HepG2 (cell line): ENCODE results near the gene PRCP. TPM values are rescaled to one million over a fixed set of nuclear protein-coding genes. Genes with fewer than 3 reads are reported as not detected.

Source experiments
- ATAC-seq: fragments of 200-7000 bp; cut with Tn5 transposase; 3 replicates; pipeline ENCODE4 v1.9.1; 2020; ENCODE audit warnings: mild to moderate bottlenecking, moderate library complexity
- BruUV-seq: library from RNA; stranded (reverse); fragments of 400-500 nt; replicated peaks from 2 replicates; lab custom pipeline; 2021; lab: Mats Ljungman, UMichigan
- CTCF ChIA-PET: fragments of 300-600 bp; formaldehyde crosslinking; extraction: SDS; loops from one replicate; lab custom pipeline; 2021; ENCODE audit warnings: low total read pairs, inconsistent platforms, low intra/inter-chr PET ratio; lab: Yijun Ruan, JAX
- POLR2A ChIA-PET: fragments of 350-600 bp; sonication (Branson Sonifier 250); formaldehyde crosslinking; loops from one replicate; lab custom pipeline; 2020; ENCODE audit warnings: antibody characterized with exemption, inconsistent platforms; lab: Yijun Ruan, JAX
- DNase-seq: peaks from one replicate; pipeline ENCODE4 v3.0.0-alpha.2; 2015; ENCODE audit warnings: low spot score
- FAIRE-seq: peaks from 3 replicates; lab custom pipeline; 2011; peaks lifted over from hg19 to GRCh38; lab: Jason Lieb, UNC
- H2AFZ ChIP-seq: one replicate; pipeline ENCODE4 v1.6.1; 2011; ENCODE audit warnings: low read length, inconsistent platforms
- H3K27ac ChIP-seq: fragments of 300-600 bp; 3 replicates; pipeline ENCODE4 v1.8.0; 2011; ENCODE audit warnings: mixed run types, mild to moderate bottlenecking, mixed read lengths, low read length, inconsistent platforms; ENCODE audit not compliant: insufficient read depth; ENCODE audit errors: extremely low read length
- H3K27me3 ChIP-seq, 2 experiments: fragments of 200-600 bp in 1 of 2; 2 replicates in 1 of 2; 3 replicates in 1 of 2; pipeline versions ENCODE4 v1.6.0 to v1.8.0; 2011; ENCODE audit warnings: low read length in 2 of 2, mild to moderate bottlenecking in 2 of 2, moderate library complexity in 2 of 2, inconsistent platforms in 1 of 2; ENCODE audit not compliant: insufficient read depth in 2 of 2, control insufficient read depth in 1 of 2
- H3K36me3 ChIP-seq, 2 experiments: fragments of 200-600 bp in 1 of 2; replicated peaks in 1 of 2; 2 replicates in 1 of 2; 3 replicates in 1 of 2; pipeline versions ENCODE4 v1.5.1 to v1.8.0; 2011; ENCODE audit warnings: low read length in 2 of 2, inconsistent platforms in 1 of 2; ENCODE audit not compliant: insufficient read depth in 2 of 2, control insufficient read depth in 1 of 2
- H3K4me1 ChIP-seq: 2 replicates; pipeline ENCODE4 v1.5.1; 2012; ENCODE audit warnings: low read length, inconsistent platforms; ENCODE audit not compliant: insufficient read depth
- H3K4me2 ChIP-seq: 2 replicates; pipeline ENCODE4 v1.6.0; 2011; ENCODE audit warnings: low read depth, low read length, inconsistent platforms
- H3K4me3 ChIP-seq, 3 experiments: fragments of 200-600 bp in 1 of 3; sonication (generic), shearing (Covaris generic) in 1 of 3; replicated peaks in 1 of 3; 2 replicates each; pipeline ENCODE4 v1.5.1; 2011 to 2016; ENCODE audit warnings: low read length in 3 of 3, inconsistent platforms in 2 of 3, low read depth in 2 of 3, mild to moderate bottlenecking in 2 of 3, control low read depth in 1 of 3, mixed read lengths in 1 of 3; ENCODE audit not compliant: insufficient read depth in 1 of 3
- H3K79me2 ChIP-seq: one replicate; pipeline ENCODE4 v1.6.1; 2011; ENCODE audit warnings: low read length, inconsistent platforms; ENCODE audit not compliant: insufficient read depth
- H3K9ac ChIP-seq: 2 replicates; pipeline ENCODE4 v1.6.0; 2011; ENCODE audit warnings: mild to moderate bottlenecking, low read depth, low read length, inconsistent platforms; ENCODE audit not compliant: insufficient read depth
- H3K9me3 ChIP-seq: 2 replicates; pipeline ENCODE4 v1.5.1; 2012; ENCODE audit warnings: mild to moderate bottlenecking, low read length
- H4K20me1 ChIP-seq: 2 replicates; pipeline ENCODE4 v1.6.0; 2011; ENCODE audit warnings: inconsistent platforms, mild to moderate bottlenecking, low read length, moderate library complexity; ENCODE audit not compliant: insufficient read depth
- CTCF ChIP-seq: sonication (generic); formaldehyde crosslinking; IDR thresholded peaks from 2 replicates; pipeline ENCODE4 v1.5.0; 2020; ENCODE audit warnings: mild to moderate bottlenecking, missing genetic modification reagents, moderate library complexity
- HIVEP1 ChIP-seq: sonication (generic); formaldehyde crosslinking; IDR thresholded peaks from 2 replicates; pipeline ENCODE4 v1.4.0; 2020; ENCODE audit warnings: mild to moderate bottlenecking, missing genetic modification reagents
- MAFG ChIP-seq: sonication (generic); formaldehyde crosslinking; IDR thresholded peaks from 2 replicates; pipeline ENCODE4 v1.5.1; 2020; ENCODE audit warnings: mild to moderate bottlenecking, missing genetic modification reagents
- RAD21 ChIP-seq: fragments of 450-650 bp; formaldehyde crosslinking; IDR thresholded peaks from 2 replicates; pipeline ENCODE4 v1.5.0; 2020; ENCODE audit warnings: mild to moderate bottlenecking
- SAP130 ChIP-seq: IDR thresholded peaks from 2 replicates; pipeline ENCODE4 v1.6.1; 2016; ENCODE audit warnings: low read depth
- SMC3 ChIP-seq: IDR thresholded peaks from 2 replicates; pipeline ENCODE4 v1.6.1; 2011; ENCODE audit warnings: low read length, improper control_type of control experiment
- SRSF4 ChIP-seq: fragments of 200-400 bp; formaldehyde crosslinking; IDR thresholded peaks from one replicate; pipeline ENCODE4 v1.6.1; 2018; ENCODE audit warnings: mild to moderate bottlenecking, low read depth, low read length, moderate library complexity; ENCODE audit not compliant: poor library complexity, severe bottlenecking
- STAG1 ChIP-seq: sonication (generic); formaldehyde crosslinking; IDR thresholded peaks from 2 replicates; pipeline ENCODE4 v1.4.0; 2020; ENCODE audit warnings: missing genetic modification reagents
- TERF1 ChIP-seq: sonication (generic); formaldehyde crosslinking; IDR thresholded peaks from 2 replicates; pipeline ENCODE4 v1.8.0; 2022; ENCODE audit warnings: mild to moderate bottlenecking, missing genetic modification reagents, moderate library complexity
- ZNF674 ChIP-seq: sonication (generic); formaldehyde crosslinking; IDR thresholded peaks from 2 replicates; pipeline ENCODE4 v1.5.0; 2020; ENCODE audit warnings: low read depth, mild to moderate bottlenecking, missing genetic modification reagents
- ZNF777 ChIP-seq: sonication (generic); formaldehyde crosslinking; IDR thresholded peaks from 2 replicates; pipeline ENCODE4 v1.4.0; 2020; ENCODE audit warnings: missing genetic modification reagents
- WGBS: methylation state at CpG from one replicate; pipeline ENCODE4 v1.1.6; 2017; ENCODE audit warnings: low lambda C conversion rate; 5-methylcytosine and 5-hydroxymethylcytosine counted together
- in situ Hi-C: cut with HindIII; loops from 2 replicates; pipeline ENCODE4 v1.10.0; 2017; ENCODE audit warnings: low pct_unique_long_range_greater_than_20kb; ENCODE audit not compliant: extremely low pct_ligation_motif_present
- intact Hi-C: fragments of 100-400 bp; cut with micrococcal nuclease; formaldehyde crosslinking; loops from one replicate; pipeline ENCODE4 v1.10.0; 2022; ENCODE audit not compliant: unreplicated experiment
- polyA plus RNA-seq, 8 experiments: library from polyadenylated mRNA; depleted of rRNA in 3 of 8; stranded (reverse) in 7 of 8; unstranded in 1 of 8; fragments of >200 nt; fragmentation: Illumina TruSeq in 4 of 8; extraction: Trizol in 4 of 8; gene quantifications; 2 replicates each; pipeline versions ENCODE4 v1.2.1 to v1.2.3, GENCODE V29; 2011 to 2016; ENCODE audit warnings: low read depth in 4 of 8, missing spikeins in 1 of 8, mixed read lengths in 1 of 8; ENCODE audit not compliant: insufficient read depth in 1 of 8
- total RNA-seq, 5 experiments: library from RNA; depleted of rRNA; stranded (reverse); fragments of >200 nt; fragmentation: Illumina TruSeq; extraction: Trizol; gene quantifications; 2 replicates each; pipeline ENCODE4 v1.2.3, GENCODE V29; 2016; ENCODE audit warnings: low read depth in 1 of 5

Gene PRCP
- total and polyA plus RNA-seq, 2 of the 13 experiments (the other 11 are each of a cell fraction or from before 2014, with no cell fraction given) = 84.2 to 105 TPM

GRCh38 chr11:82906931-82907330, 6.7 kb upstream of the PRCP start:
- FAIRE-seq (no peak), ATAC-seq (no peak), DNase-seq (no peak)
- POLR2A ChIA-PET = no interaction called here
- peaks cover 32% of the 10 kb centered on the region for H3K4me1 ChIP-seq
- intact Hi-C loops (loop anchor here (1.0 to 10.0 kb wide), 5 partner anchors 82 to 615 kb away; partner anchors contain the start of gene CCDC90B), in situ Hi-C loops (loop anchor here (10.0 kb wide), 2 partner anchors 258 to 348 kb away; no protein-coding TSS in a partner anchor)
- no peak overlapping the region for H3K9ac ChIP-seq
- H3K4me3 ChIP-seq = no peak overlapping the region
- BruUV-seq = no TSS peak
- no peak overlapping the region for H2AFZ ChIP-seq
- H3K27me3 ChIP-seq = no peaks in the 10 kb centered on the region
- H3K79me2 ChIP-seq = peaks cover 35% of the 10 kb centered on the region
- H3K9me3 ChIP-seq = no peaks in the 10 kb centered on the region
- no peaks in the 10 kb centered on the region for H3K36me3 ChIP-seq
- WGBS = 92% methylated on average over 2 of the region's 2 CpGs
- CTCF ChIA-PET = interaction anchor here (1.5 kb wide), 1 partner anchor 342 kb away, joined by 6 read pairs; no protein-coding TSS in a partner anchor
- H4K20me1 ChIP-seq = no peaks in the 10 kb centered on the region
- no peak overlapping the region for H3K27ac ChIP-seq
- TF ChIP-seq MAFG (no peak), SRSF4 (no peak), HIVEP1 (CRISPR knock-in tag) (no peak), ZNF777 (no peak)
- no peak overlapping the region for H3K4me2 ChIP-seq

GRCh38 chr11:82906236-82906635, 6.0 kb upstream of the PRCP start:
- 100% methylated on average over 1 of the region's 1 CpG for WGBS
- H3K79me2 ChIP-seq = peaks cover 36% of the 10 kb centered on the region
- no peak overlapping the region for H2AFZ ChIP-seq
- in situ Hi-C loops = loop anchor here (10.0 kb wide), 2 partner anchors 259 to 349 kb away; no protein-coding TSS in a partner anchor
- intact Hi-C loops = loop anchor here (1.0 to 10.0 kb wide), 5 partner anchors 83 to 616 kb away; partner anchors contain the start of gene CCDC90B
- no peaks in the 10 kb centered on the region for H4K20me1 ChIP-seq
- ATAC-seq (no peak), DNase-seq (peak; percentile 26), FAIRE-seq (no peak)
- H3K36me3 ChIP-seq = no peaks in the 10 kb centered on the region
- no peak overlapping the region for H3K4me3 ChIP-seq
- POLR2A ChIA-PET = no interaction called here
- H3K4me2 ChIP-seq = no peak overlapping the region
- TF ChIP-seq STAG1 (CRISPR knock-in tag) = peak; percentile 73
- TF ChIP-seq ZNF674 (CRISPR knock-in tag) = no peak
- TF ChIP-seq SMC3 = peak; percentile 49
- TF ChIP-seq CTCF (CRISPR knock-in tag) = peak; percentile 51
- peak; percentile 32; the same call in 1 of the 2 replicates for TF ChIP-seq RAD21 (CRISPR knock-in tag)
- TF ChIP-seq TERF1 (CRISPR knock-in tag) = no peak
- TF ChIP-seq SAP130 (CRISPR knock-in tag) = no peak
- CTCF ChIA-PET = interaction anchor here (1.5 kb wide), 1 partner anchor 343 kb away, joined by 6 read pairs; no protein-coding TSS in a partner anchor
- peaks cover 32% of the 10 kb centered on the region for H3K4me1 ChIP-seq
- H3K9me3 ChIP-seq = no peaks in the 10 kb centered on the region
- H3K9ac ChIP-seq = no peak overlapping the region
- no peaks in the 10 kb centered on the region for H3K27me3 ChIP-seq
- no TSS peak for BruUV-seq
- H3K27ac ChIP-seq = no peak overlapping the region
